OCI-LY1 (cell line): ENCODE results near the gene HDLBP.

Source experiments
- H2AFZ ChIP-seq: fragments of 200-600 bp; sonication (generic), shearing (Covaris generic); 2 replicates; pipeline ENCODE4 v1.6.0; 2014; ENCODE audit warnings: antibody characterized with exemption, mild to moderate bottlenecking, low read length
- H3F3A ChIP-seq: fragments of 200-600 bp; sonication (generic), shearing (Covaris generic); 2 replicates; pipeline ENCODE4 v1.6.0; 2014; ENCODE audit warnings: mild to moderate bottlenecking, antibody characterized with exemption, low read length, moderate library complexity; ENCODE audit not compliant: insufficient read depth
- H3K27ac ChIP-seq: fragments of 200-600 bp; sonication (generic); 2 replicates; pipeline ENCODE4 v1.5.1; 2014; ENCODE audit warnings: low read length, mixed run types, mild to moderate bottlenecking, low read depth; ENCODE audit not compliant: poor library complexity, severe bottlenecking
- H3K27me3 ChIP-seq: fragments of 200-600 bp; sonication (generic); 2 replicates; pipeline ENCODE4 v1.6.0; 2014; ENCODE audit warnings: antibody characterized with exemption, mild to moderate bottlenecking, low read length, moderate library complexity; ENCODE audit not compliant: insufficient read depth
- H3K36me3 ChIP-seq: fragments of 200-600 bp; sonication (generic); 2 replicates; pipeline ENCODE4 v1.6.1; 2014; ENCODE audit warnings: mild to moderate bottlenecking, antibody characterized with exemption, low read length, moderate library complexity, mixed read lengths; ENCODE audit not compliant: insufficient read depth
- H3K4me1 ChIP-seq: fragments of 200-600 bp; sonication (generic); 2 replicates; pipeline ENCODE4 v1.5.1; 2014; ENCODE audit warnings: mild to moderate bottlenecking, low read length, moderate library complexity; ENCODE audit not compliant: insufficient read depth, severe bottlenecking
- H3K4me2 ChIP-seq: fragments of 200-600 bp; sonication (generic), shearing (Covaris generic); 2 replicates; pipeline ENCODE4 v1.6.1; 2014; ENCODE audit warnings: low read length
- H3K4me3 ChIP-seq: fragments of 200-600 bp; sonication (generic); 2 replicates; pipeline ENCODE4 v1.5.1; 2014; ENCODE audit warnings: low read length, low read depth, mild to moderate bottlenecking, mixed read lengths; ENCODE audit not compliant: poor library complexity, severe bottlenecking
- H3K79me2 ChIP-seq: fragments of 200-600 bp; shearing (Covaris generic); 2 replicates; pipeline ENCODE4 v1.6.1; 2016; ENCODE audit warnings: mixed run types, low read length, mixed read lengths; ENCODE audit not compliant: insufficient read depth
- H3K9ac ChIP-seq: fragments of 200-600 bp; sonication (generic), shearing (Covaris generic); 2 replicates; pipeline ENCODE4 v1.6.1; 2014; ENCODE audit warnings: mild to moderate bottlenecking, low read length, mixed read lengths
- H3K9me2 ChIP-seq: fragments of 200-600 bp; sonication (generic), shearing (Covaris generic); 2 replicates; pipeline ENCODE4 v1.6.1; 2014; ENCODE audit warnings: low read depth, mild to moderate bottlenecking, low read length, mixed read lengths
- H3K9me3 ChIP-seq: fragments of 200-600 bp; shearing (Covaris generic); 2 replicates; pipeline ENCODE4 v1.6.1; 2014; ENCODE audit warnings: low read length, mixed read lengths
- H4K20me1 ChIP-seq: fragments of 200-600 bp; sonication (generic), shearing (Covaris generic); 2 replicates; pipeline ENCODE4 v1.6.0; 2016; ENCODE audit warnings: mild to moderate bottlenecking, low read length; ENCODE audit not compliant: insufficient read depth
- CTCF ChIP-seq: fragments of 200-600 bp; sonication (generic), shearing (Covaris generic); IDR thresholded peaks from 2 replicates; pipeline ENCODE4 v1.5.1; 2017; ENCODE audit warnings: mild to moderate bottlenecking, antibody characterized with exemption, low read length, moderate library complexity, mixed read lengths
- EZH2 ChIP-seq: fragments of 200-600 bp; sonication (generic), shearing (Covaris generic); IDR thresholded peaks from 2 replicates; pipeline ENCODE4 v1.8.0; 2017; ENCODE audit warnings: borderline replicate concordance, mixed run types, mild to moderate bottlenecking, antibody characterized with exemption, low read length, moderate library complexity, mixed read lengths

The HDLBP gene

GRCh38 chr2:241177526-241178334, 137.7 kb downstream of the HDLBP start:
- H3K27ac ChIP-seq, result no peak overlapping the region
- no peaks in the 10 kb centered on the region for H3K79me2 ChIP-seq
- H3K4me2 ChIP-seq, result no peak overlapping the region
- H4K20me1 ChIP-seq, result no peaks in the 10 kb centered on the region
- no peak overlapping the region for H3K9ac ChIP-seq
- H2AFZ ChIP-seq, result no peak overlapping the region
- no peaks in the 10 kb centered on the region for H3K27me3 ChIP-seq
- H3K9me3 ChIP-seq, result no peaks in the 10 kb centered on the region
- H3K36me3 ChIP-seq, result peaks cover 51% of the 10 kb centered on the region
- H3K4me1 ChIP-seq, result no peaks in the 10 kb centered on the region
- no peaks in the 10 kb centered on the region for H3F3A ChIP-seq
- H3K9me2 ChIP-seq, result no peaks in the 10 kb centered on the region
- TF ChIP-seq EZH2, result no peak
- no peak for TF ChIP-seq CTCF
- no peak overlapping the region for H3K4me3 ChIP-seq
